ENCODE data around the gene FGFBP1. TPM values are rescaled to one million over a fixed set of nuclear protein-coding genes. Genes with fewer than 3 reads are reported as not detected.
"Not testable (repeated sequence)": the region's sequence is repeated elsewhere in the genome, so short reads cannot be mapped to it uniquely, and the experiment has no call there.

The FGFBP1 gene
- total RNA-seq, 4 donors from 2014 or later = 0.27 to 19.2 (median 0.97) TPM

DNA sequence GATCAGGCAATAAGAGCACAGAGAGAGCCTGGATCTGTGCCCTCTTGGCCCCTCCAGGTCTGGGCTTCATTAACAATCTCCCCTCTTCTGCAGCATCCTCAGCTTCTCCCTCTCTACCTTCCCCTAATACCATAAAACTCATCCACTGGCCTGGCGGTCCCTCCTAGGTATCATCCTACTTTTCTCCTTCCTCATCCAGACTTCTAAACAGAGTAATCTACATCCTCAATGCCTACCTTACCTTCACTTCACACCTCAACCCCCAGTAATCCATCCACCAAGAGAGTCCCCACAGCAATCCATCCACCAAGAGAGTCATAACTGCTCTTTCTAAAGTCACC is 17.0 kb downstream of the FGFBP1 start:
- Histone ChIP-seq H3K4me3 (no peak overlapping the region), H3K27ac (no peak overlapping the region), H3K4me1 (no peaks in the 10 kb centered on the region), H3K36me3 (no peaks in the 10 kb centered on the region), H3K9me3 (no peaks in the 10 kb centered on the region), H3K27me3 (no peaks in the 10 kb centered on the region)
- TF ChIP-seq, protein P1, sequence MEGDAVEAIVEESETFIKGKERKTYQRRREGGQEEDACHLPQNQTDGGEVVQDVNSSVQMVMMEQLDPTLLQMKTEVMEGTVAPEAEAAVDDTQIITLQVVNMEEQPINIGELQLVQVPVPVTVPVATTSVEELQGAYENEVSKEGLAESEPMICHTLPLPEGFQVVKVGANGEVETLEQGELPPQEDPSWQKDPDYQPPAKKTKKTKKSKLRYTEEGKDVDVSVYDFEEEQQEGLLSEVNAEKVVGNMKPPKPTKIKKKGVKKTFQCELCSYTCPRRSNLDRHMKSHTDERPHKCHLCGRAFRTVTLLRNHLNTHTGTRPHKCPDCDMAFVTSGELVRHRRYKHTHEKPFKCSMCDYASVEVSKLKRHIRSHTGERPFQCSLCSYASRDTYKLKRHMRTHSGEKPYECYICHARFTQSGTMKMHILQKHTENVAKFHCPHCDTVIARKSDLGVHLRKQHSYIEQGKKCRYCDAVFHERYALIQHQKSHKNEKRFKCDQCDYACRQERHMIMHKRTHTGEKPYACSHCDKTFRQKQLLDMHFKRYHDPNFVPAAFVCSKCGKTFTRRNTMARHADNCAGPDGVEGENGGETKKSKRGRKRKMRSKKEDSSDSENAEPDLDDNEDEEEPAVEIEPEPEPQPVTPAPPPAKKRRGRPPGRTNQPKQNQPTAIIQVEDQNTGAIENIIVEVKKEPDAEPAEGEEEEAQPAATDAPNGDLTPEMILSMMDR (IDR thresholded peaks at IDR 0.05) = no peak
- TF ChIP-seq POLR2AphosphoS5 (IDR thresholded peaks at IDR 0.05) (no peak), POLR2A (IDR thresholded peaks at IDR 0.05) (no peak), EP300 (IDR thresholded peaks at IDR 0.05) (no peak)
- 92 to 100% methylated on average over 1 of the region's 1 CpG for WGBS, 2 donors (ENCODE audit: low coverage in 1 of 2)
- peak; percentile 20 for ATAC-seq

DNA sequence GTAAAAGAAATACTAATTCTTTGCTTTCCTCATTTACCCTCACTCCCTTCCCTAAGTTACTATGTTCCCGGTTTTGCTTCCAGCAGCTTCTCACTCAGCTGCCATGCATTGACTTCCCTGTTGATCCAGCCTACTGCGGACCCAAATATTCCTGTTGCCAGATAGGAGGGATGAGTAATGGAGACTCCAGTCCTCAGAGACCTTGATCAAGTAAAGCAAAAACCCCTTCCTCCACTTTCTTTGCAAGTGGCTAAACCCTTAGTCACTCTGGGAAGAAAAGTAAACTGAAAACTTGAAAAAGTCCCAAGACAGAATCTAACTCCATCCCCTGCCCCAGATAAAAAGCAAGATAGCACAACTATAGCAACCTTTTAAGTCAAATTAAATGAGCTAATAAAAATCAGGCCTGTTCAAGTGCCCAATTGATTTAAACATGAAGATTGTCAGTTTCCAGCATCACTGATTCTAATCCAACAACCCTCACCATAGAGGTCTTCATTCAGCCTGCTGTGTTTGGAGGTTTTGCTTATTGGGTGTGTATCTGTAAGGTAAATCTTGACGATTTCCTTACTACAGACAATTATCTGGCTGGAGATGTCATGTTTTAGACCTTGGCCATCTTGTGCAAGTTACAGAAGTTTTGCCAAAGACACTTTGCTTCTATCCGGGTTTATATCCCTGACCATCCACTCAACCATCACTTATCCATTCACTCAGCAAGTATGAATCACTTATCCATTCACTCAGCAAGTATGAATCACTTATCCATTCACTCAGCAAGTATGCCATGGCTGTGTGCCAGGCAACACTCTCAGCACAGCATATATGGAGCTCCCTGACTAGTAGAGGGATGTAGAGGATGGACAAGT is 17.6 kb downstream of the FGFBP1 start:
- Histone ChIP-seq H3K4me1 (no peaks in the 10 kb centered on the region), H3K4me3 (no peak overlapping the region), H3K27me3 (no peaks in the 10 kb centered on the region), H3K36me3 (no peaks in the 10 kb centered on the region), H3K27ac (no peak overlapping the region), H3K9me3 (no peaks in the 10 kb centered on the region)
- ATAC-seq = peak; percentile 79
- TF ChIP-seq POLR2A (IDR thresholded peaks at IDR 0.05) = no peak
- no peak for TF ChIP-seq EP300 (IDR thresholded peaks at IDR 0.05)
- TF ChIP-seq POLR2AphosphoS5 (IDR thresholded peaks at IDR 0.05) = peak; percentile 48
- 35 to 36% methylated on average over 2 to 4 of the region's 4 CpGs for WGBS, 2 donors (ENCODE audit: low coverage in 1 of 2)

DNA sequence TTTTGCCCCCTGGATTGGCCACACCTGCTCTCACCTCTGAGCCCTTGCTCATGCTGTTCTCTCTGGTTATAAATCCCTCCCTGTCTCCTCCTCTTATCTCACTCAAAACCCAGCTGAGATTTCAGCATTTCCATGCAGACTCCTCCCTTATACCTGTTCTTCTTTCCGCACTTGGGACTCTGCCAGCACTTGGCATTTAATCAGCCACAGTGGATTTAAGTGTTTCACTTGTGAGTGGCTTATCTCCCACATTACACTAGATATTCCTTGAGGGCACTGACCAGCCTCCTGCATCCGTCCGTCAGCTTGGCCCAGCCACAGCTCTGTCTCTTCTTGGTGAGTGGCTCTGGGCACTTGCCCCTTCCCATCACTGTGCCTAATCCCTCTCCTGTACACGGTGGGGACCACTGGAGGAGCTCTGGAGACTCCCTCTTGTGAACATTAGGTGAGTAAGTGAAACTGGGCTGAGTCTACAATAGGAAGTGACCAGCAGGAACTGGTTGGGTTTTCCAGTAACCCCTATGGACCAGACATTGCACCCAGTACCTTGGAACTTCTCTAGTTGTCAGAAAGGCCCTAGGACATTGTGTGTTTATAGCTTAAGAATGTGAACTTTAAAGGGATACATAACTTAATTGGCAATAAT is 19.9 kb downstream of the FGFBP1 start:
- no peak for ATAC-seq
- Histone ChIP-seq H3K9me3 (no peaks in the 10 kb centered on the region), H3K4me3 (no peak overlapping the region), H3K27ac (no peak overlapping the region), H3K36me3 (no peaks in the 10 kb centered on the region), H3K4me1 (no peaks in the 10 kb centered on the region), H3K27me3 (no peaks in the 10 kb centered on the region)
- WGBS, 2 donors (ENCODE audit: low coverage in 1 of 2) = 50 to 55% methylated on average over 1 to 3 of the region's 4 CpGs
- TF ChIP-seq POLR2AphosphoS5 (IDR thresholded peaks at IDR 0.05) = no peak
- no peak for TF ChIP-seq EP300 (IDR thresholded peaks at IDR 0.05)
- TF ChIP-seq, protein P1 (IDR thresholded peaks at IDR 0.05) = no peak
- TF ChIP-seq POLR2A (IDR thresholded peaks at IDR 0.05) = no peak

DNA sequence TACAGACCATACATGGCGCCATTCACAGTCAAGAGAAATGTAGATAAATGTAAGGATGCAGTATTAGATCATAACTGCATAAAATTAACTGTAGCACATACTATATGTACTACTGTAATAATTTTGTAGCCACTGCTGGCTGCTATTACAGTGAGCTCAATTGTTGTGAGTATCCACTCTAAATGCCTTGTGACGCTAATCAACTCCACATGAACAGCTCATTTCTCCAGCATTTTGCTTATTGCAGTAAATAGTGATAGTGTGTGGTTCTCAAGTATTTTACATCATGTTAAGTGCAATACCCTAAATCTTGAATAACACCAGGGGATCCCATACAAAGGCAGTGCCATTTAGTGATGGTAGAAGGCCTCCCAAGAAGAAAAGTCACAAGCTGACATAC is 21.2 kb downstream of the FGFBP1 start:
- Histone ChIP-seq H3K27me3 (no peaks in the 10 kb centered on the region), H3K9me3 (no peaks in the 10 kb centered on the region), H3K27ac (no peak overlapping the region), H3K4me3 (no peak overlapping the region), H3K4me1 (no peaks in the 10 kb centered on the region), H3K36me3 (no peaks in the 10 kb centered on the region)
- TF ChIP-seq, protein P1 (IDR thresholded peaks at IDR 0.05) = no peak
- no peak for TF ChIP-seq POLR2A (IDR thresholded peaks at IDR 0.05)
- no peak for TF ChIP-seq POLR2AphosphoS5 (IDR thresholded peaks at IDR 0.05)
- no peak for TF ChIP-seq EP300 (IDR thresholded peaks at IDR 0.05)
- whole genome bisulfite sequencing, 2 donors (ENCODE audit: low coverage in 1 of 2) = 71 to 100% methylated on average over 1 to 2 of the region's 2 CpGs
- ATAC-seq = no peak

DNA sequence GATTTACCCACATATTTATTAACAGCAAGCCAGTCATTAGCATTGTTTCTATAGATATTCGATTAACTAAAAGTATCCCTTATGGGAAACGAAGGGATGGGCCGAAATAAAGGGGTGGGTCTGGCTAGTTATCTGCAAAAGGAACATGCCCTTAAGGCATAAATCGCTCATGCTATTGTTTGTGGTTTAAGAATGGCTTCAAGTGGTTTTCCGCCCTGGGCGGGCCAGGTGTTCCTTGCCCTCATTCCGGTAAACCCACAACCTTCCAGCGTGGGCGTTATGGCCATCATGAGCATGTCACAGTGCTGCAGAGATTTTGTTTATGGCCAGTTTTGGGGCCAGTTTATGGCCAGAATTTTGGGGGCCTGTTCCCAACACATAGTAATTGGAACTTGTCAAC is 22.2 kb downstream of the FGFBP1 start:
- H3K27me3 ChIP-seq, H3K27ac ChIP-seq, H3K4me3 ChIP-seq, H3K4me1 ChIP-seq, ATAC-seq, H3K9me3 ChIP-seq, H3K36me3 ChIP-seq: not testable (repeated sequence)
- 89 to 96% methylated on average over 7 of the region's 9 CpGs for WGBS, 2 donors (ENCODE audit: low coverage in 1 of 2)

DNA sequence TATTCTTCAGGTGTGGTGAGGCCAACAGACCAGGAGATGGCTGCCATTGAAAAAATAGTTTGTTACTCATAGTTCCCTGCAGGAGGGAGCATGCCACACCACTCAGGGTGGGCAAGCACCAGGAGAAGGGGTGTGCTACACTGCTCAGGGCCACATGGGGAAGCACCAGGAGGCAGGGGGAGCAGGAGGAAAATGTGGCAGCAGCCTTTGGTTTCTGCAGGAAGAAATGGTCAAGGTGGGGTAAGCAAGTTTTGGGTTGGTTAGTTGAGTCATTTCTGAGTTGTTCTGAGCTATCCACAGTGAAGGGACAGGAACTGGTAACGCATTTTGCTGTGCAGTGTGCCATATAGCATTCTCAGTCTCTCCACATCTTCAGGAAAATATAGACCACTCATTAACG is 23.8 kb downstream of the FGFBP1 start:
- no peak for ATAC-seq
- Histone ChIP-seq H3K27me3 (no peaks in the 10 kb centered on the region), H3K36me3 (no peaks in the 10 kb centered on the region), H3K27ac (no peak overlapping the region), H3K4me3 (no peak overlapping the region), H3K9me3 (no peaks in the 10 kb centered on the region), H3K4me1 (no peaks in the 10 kb centered on the region)
- TF ChIP-seq, protein P1 (IDR thresholded peaks at IDR 0.05) = no peak
- WGBS, 2 donors (ENCODE audit: low coverage in 1 of 2) = 92 to 100% methylated on average over 2 of the region's 2 CpGs

All from gastroesophageal sphincter (tissue), 4 donors.